ENCODE results near the gene MIER3.

GRCh38 chr5:56896763-56897162, 55.2 kb downstream of the MIER3 start:
- TF ChIP-seq, protein P1, sequence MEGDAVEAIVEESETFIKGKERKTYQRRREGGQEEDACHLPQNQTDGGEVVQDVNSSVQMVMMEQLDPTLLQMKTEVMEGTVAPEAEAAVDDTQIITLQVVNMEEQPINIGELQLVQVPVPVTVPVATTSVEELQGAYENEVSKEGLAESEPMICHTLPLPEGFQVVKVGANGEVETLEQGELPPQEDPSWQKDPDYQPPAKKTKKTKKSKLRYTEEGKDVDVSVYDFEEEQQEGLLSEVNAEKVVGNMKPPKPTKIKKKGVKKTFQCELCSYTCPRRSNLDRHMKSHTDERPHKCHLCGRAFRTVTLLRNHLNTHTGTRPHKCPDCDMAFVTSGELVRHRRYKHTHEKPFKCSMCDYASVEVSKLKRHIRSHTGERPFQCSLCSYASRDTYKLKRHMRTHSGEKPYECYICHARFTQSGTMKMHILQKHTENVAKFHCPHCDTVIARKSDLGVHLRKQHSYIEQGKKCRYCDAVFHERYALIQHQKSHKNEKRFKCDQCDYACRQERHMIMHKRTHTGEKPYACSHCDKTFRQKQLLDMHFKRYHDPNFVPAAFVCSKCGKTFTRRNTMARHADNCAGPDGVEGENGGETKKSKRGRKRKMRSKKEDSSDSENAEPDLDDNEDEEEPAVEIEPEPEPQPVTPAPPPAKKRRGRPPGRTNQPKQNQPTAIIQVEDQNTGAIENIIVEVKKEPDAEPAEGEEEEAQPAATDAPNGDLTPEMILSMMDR (IDR thresholded peaks at IDR 0.05) = no peak
- no peak for TF ChIP-seq POLR2A (IDR thresholded peaks at IDR 0.05)
